ENCODE measurements around the gene HIP1.
"Not testable (repeated sequence)": the region's sequence is repeated elsewhere in the genome, so short reads cannot be mapped to it uniquely, and the experiment has no call there.

The HIP1 gene

GRCh38 chr7:75639071-75639885, 99.5 kb downstream of the HIP1 start:
- no peak for DNase-seq (ENCODE audit: extremely low read depth, low read depth)
- no peak for TF ChIP-seq CTCF (IDR thresholded peaks at IDR 0.05; ENCODE audit: low read depth, low read length)

- no peak for TF ChIP-seq CTCF (IDR thresholded peaks at IDR 0.05; ENCODE audit: low read depth, low read length)
- no peak for DNase-seq (ENCODE audit: extremely low read depth, low read depth)
Observed at GRCh38 chr7:75638594-75639070, 100.1 kb downstream of the HIP1 start.

- DNase-seq (ENCODE audit: extremely low read depth, low read depth), result no peak
- no peak for TF ChIP-seq CTCF (IDR thresholded peaks at IDR 0.05; ENCODE audit: low read depth, low read length)
Observed at GRCh38 chr7:75637854-75638593, 100.7 kb downstream of the HIP1 start.

GRCh38 chr7:75635036-75635435, 103.7 kb downstream of the HIP1 start:
- no peak for DNase-seq (ENCODE audit: extremely low read depth, low read depth)
- no peak for TF ChIP-seq CTCF (IDR thresholded peaks at IDR 0.05; ENCODE audit: low read depth, low read length)

GRCh38 chr7:75632587-75632986, 106.2 kb downstream of the HIP1 start:
- DNase-seq (ENCODE audit: extremely low read depth, low read depth), result not testable (repeated sequence)

GRCh38 chr7:75631711-75632110, 107.0 kb downstream of the HIP1 start:
- TF ChIP-seq CTCF (IDR thresholded peaks at IDR 0.05; ENCODE audit: low read depth, low read length), result no peak
- DNase-seq (ENCODE audit: extremely low read depth, low read depth), result no peak

- DNase-seq (ENCODE audit: extremely low read depth, low read depth), result no peak
- no peak for TF ChIP-seq CTCF (IDR thresholded peaks at IDR 0.05; ENCODE audit: low read depth, low read length)
Observed at GRCh38 chr7:75630549-75630948, 108.2 kb downstream of the HIP1 start.

Data from AG09319 (cell line).